Retinal pigment epithelial cell (primary cell): ENCODE results near the gene CACNA1G.

ENCODE experiments used
- DNase-seq: peaks from one replicate; pipeline ENCODE4 v3.0.0-alpha.2; 2010; ENCODE audit warnings: low read depth
- H3K4me3 ChIP-seq: 2 replicates; pipeline ENCODE4 v1.5.1; 2011; ENCODE audit warnings: mild to moderate bottlenecking, low read length, control low read depth, moderate library complexity
- CTCF ChIP-seq: conservative IDR thresholded peaks from 2 replicates; pipeline ENCODE4 v1.5.1; 2011; ENCODE audit warnings: low read depth, low read length, control low read depth, inconsistent platforms

CACNA1G gene

GRCh38 chr17:50621574-50622031 lies 61.1 kb downstream of the CACNA1G start:
- no peak for DNase-seq
- H3K4me3 ChIP-seq: no peak overlapping the region
- no peak for TF ChIP-seq CTCF

- no peak overlapping the region for H3K4me3 ChIP-seq
- no peak for DNase-seq
- no peak for TF ChIP-seq CTCF
Measured at GRCh38 chr17:50624321-50624934, 63.9 kb downstream of the CACNA1G start.

- DNase-seq: no peak
- no peak for TF ChIP-seq CTCF
- H3K4me3 ChIP-seq: no peak overlapping the region
Measured at GRCh38 chr17:50625032-50625871, 64.7 kb downstream of the CACNA1G start.

DNA sequence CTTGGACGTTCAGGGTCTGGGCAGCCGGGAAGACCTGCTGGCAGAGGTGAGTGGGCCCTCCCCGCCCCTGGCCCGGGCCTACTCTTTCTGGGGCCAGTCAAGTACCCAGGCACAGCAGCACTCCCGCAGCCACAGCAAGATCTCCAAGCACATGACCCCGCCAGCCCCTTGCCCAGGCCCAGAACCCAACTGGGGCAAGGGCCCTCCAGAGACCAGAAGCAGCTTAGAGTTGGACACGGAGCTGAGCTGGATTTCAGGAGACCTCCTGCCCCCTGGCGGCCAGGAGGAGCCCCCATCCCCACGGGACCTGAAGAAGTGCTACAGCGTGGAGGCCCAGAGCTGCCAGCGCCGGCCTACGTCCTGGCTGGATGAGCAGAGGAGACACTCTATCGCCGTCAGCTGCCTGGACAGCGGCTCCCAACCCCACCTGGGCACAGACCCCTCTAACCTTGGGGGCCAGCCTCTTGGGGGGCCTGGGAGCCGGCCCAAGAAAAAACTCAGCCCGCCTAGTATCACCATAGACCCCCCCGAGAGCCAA lies 65.6 kb downstream of the CACNA1G start:
- no peak overlapping the region for H3K4me3 ChIP-seq
- DNase-seq: peak; percentile 27
- TF ChIP-seq CTCF: peak; percentile 83

- DNase-seq: no peak
- TF ChIP-seq CTCF: no peak
- H3K4me3 ChIP-seq: no peak overlapping the region
Measured at GRCh38 chr17:50627036-50627781, 66.7 kb downstream of the CACNA1G start.

DNA sequence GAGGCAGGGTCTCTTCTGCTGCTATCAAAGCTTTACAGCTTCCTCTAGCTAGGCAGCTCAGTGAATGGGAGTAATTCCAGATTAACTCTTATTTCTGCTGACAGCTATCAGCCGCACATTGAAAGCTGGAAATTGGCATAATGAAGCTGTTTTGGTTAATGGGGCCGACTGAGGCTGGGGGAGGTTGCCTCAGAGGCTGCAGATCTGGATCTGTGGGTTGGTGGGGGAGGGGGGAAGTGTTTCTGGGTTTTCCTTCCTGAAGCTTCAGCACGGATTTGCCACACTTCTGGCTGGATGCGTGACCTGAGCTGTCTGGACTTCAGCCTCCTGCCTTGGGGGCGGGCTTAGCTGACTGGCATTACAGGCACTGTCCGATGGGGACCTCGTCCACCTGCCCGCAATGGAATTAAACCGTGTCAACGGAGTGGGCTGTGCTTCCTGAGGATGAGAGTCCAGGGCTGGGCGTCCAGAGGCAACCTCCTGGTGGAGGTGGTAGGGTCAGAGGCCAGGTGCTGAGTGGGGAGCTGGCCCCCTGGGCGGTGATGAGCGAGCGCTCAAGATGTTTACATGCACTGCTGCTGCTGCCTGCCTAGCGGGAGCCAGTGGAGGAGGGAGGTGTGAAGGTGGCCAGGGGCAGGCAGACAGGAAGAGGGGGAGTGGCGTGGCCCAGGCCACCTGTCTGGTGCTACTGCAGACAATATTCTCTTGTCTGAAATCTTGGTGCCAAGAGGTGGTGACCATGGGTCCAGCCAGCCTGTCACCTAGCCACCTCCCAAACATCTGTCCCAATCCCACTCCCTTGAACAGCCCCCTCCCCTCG lies 67.5 kb downstream of the CACNA1G start:
- no peak overlapping the region for H3K4me3 ChIP-seq
- DNase-seq: no peak
- TF ChIP-seq CTCF: no peak
